Measurements from ENCODE around the gene HSPB7.

DNA sequence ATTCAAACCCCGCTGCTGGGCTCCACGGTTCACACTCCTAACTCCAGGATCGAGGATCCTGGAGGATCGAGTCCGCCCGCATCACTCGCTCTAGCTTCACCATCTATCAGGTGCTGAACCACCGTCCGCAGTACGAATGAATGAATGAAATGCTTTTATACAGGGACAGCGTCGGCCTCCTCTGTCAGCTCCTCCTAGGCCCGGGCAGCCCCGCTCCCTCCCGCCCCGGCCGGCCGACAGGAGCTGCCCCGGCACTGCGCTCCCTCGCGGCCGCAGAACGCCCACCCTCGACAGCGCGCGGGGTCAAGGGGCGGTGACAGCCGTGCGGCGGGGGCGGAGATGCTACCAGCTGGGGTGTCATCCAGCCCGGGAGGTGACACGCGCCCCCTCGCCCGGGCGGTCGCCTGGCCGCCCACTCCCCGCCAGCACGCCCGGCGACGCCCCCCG, 42.5 kb downstream of the HSPB7 start:
- TF ChIP-seq SPI1 (IDR thresholded peaks at IDR 0.05; ENCODE audit: low read depth, low read length) (no peak), POLR2AphosphoS5 (IDR thresholded peaks at IDR 0.05; ENCODE audit: low read depth, low read length) (no peak), POLR2A (IDR thresholded peaks at IDR 0.05; ENCODE audit: low read depth, low read length) (peak; percentile 27; the same call in 1 of the 2 replicates), TAF1 (IDR thresholded peaks at IDR 0.05; ENCODE audit: low read depth, low read length) (no peak), PAX5 (IDR thresholded peaks at IDR 0.05; ENCODE audit: insufficient read depth, low read length, severe bottlenecking) (no peak)

All from GM12891 (cell line).